HL-60 (cell line): Measurements from ENCODE around the gene MRPS25.

ENCODE experiments used
- POLR2AphosphoS5 ChIP-seq: IDR thresholded peaks from 2 replicates; pipeline ENCODE4 v1.6.1; 2012; ENCODE audit warnings: low read depth
- SPI1 ChIP-seq: IDR thresholded peaks from 2 replicates; pipeline ENCODE4 v1.6.1; 2012; ENCODE audit warnings: low read depth, mild to moderate bottlenecking, borderline replicate concordance
- TF ChIP-seq, protein P1 (sequence below): IDR thresholded peaks from one replicate; pipeline ENCODE4 v1.5.1; 2011; ENCODE audit warnings: low read length, control low read depth, inconsistent platforms; ENCODE audit not compliant: insufficient read depth

DNA sequence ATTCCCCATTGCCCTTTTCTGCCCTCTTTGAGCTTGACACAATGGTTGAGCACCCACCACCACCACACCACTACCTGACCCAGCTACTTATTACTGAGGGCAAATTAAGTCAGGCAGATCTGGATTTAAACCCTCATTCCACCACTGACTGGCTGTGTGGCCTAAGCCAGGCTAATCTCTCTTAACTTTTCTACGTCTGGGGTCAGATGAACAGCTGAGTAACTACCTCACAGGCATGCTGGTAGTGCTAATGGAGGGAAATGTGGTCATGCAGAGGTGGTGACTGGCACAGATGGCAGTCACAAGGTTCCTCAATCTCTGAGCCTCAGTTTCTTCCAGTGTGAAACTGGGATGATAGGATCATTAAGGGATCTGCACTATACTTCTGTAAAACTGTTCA, 4.3 kb upstream of the MRPS25 start:
- TF ChIP-seq, protein P1, sequence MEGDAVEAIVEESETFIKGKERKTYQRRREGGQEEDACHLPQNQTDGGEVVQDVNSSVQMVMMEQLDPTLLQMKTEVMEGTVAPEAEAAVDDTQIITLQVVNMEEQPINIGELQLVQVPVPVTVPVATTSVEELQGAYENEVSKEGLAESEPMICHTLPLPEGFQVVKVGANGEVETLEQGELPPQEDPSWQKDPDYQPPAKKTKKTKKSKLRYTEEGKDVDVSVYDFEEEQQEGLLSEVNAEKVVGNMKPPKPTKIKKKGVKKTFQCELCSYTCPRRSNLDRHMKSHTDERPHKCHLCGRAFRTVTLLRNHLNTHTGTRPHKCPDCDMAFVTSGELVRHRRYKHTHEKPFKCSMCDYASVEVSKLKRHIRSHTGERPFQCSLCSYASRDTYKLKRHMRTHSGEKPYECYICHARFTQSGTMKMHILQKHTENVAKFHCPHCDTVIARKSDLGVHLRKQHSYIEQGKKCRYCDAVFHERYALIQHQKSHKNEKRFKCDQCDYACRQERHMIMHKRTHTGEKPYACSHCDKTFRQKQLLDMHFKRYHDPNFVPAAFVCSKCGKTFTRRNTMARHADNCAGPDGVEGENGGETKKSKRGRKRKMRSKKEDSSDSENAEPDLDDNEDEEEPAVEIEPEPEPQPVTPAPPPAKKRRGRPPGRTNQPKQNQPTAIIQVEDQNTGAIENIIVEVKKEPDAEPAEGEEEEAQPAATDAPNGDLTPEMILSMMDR: no peak
- TF ChIP-seq POLR2AphosphoS5: no peak
- TF ChIP-seq SPI1: no peak
